ENCODE measurements around the gene TMEM202. TPM values are rescaled to one million over a fixed set of nuclear protein-coding genes. Genes with fewer than 3 reads are reported as not detected.

Gene TMEM202
- total and polyA plus RNA-seq, 2 of the 13 experiments (the other 11 are each of a cell fraction or from before 2014, with no cell fraction given): not detected

DNA sequence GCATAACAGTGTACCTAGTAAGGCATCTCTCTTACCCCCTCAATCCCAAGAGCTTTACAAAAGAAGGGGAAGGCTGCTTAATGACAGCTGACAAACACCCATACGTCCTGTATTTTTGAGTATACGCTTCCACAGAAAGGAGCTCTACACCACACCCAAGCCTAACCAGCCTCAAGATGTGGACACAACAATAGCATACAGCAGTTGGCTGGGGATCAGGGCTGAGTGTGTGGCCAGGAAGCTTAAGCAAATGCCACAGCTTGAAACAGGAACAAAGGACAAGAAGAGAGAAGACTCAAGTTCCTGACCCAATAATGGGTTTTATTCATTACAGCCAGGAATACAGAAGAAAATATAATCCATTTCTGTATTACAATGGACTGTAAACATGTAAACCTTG lies 29.2 kb upstream of the TMEM202 start:
- no peak overlapping the region for H3K4me3 ChIP-seq (replicated peaks in 1 of 3; ENCODE audit: insufficient read depth in 1 of 3, low read depth in 2 of 3, low read length in 3 of 3)
- CTCF ChIA-PET (ENCODE audit: low intra/inter-chr PET ratio, low total read pairs): no interaction called here
- no peaks in the 10 kb centered on the region for H3K27me3 ChIP-seq (ENCODE audit: control insufficient read depth in 1 of 2, insufficient read depth in 2 of 2, low read length in 2 of 2)
- no peak overlapping the region for H3K27ac ChIP-seq (ENCODE audit: extremely low read length, insufficient read depth, low read length)
- POLR2A ChIA-PET: interaction anchor here (1.5 kb wide), 1 partner anchor 10 kb away, joined by 4 read pairs; no protein-coding TSS in a partner anchor
- no peak for ATAC-seq
- H3K79me2 ChIP-seq (ENCODE audit: insufficient read depth, low read length): peaks cover 63% of the 10 kb centered on the region
- WGBS (ENCODE audit: low lambda C conversion rate): 93% methylated on average over 2 of the region's 2 CpGs
- peaks cover 15% of the 10 kb centered on the region for H3K4me1 ChIP-seq (ENCODE audit: insufficient read depth, low read length)
- TF ChIP-seq GLI4 (CRISPR knock-in tag; IDR thresholded peaks at IDR 0.05; ENCODE audit: borderline replicate concordance) (no peak), ATF1 (CRISPR knock-in tag; IDR thresholded peaks at IDR 0.05) (no peak), AGO2 (optimal IDR thresholded peaks at IDR 0.05; ENCODE audit: low read depth, low read length) (no peak), ZNF331 (CRISPR knock-in tag; IDR thresholded peaks at IDR 0.05) (no peak), SNAI1 (CRISPR knock-in tag; IDR thresholded peaks at IDR 0.05; ENCODE audit: borderline replicate concordance) (no peak), SIN3A (IDR thresholded peaks at IDR 0.05; ENCODE audit: borderline replicate concordance, low read depth, low read length) (no peak), ZNF703 (CRISPR knock-in tag; IDR thresholded peaks at IDR 0.05; ENCODE audit: borderline replicate concordance) (no peak), ZNF672 (CRISPR knock-in tag; IDR thresholded peaks at IDR 0.05) (no peak), ZMYM3 (CRISPR knock-in tag; IDR thresholded peaks at IDR 0.05) (no peak), CBX5 (CRISPR knock-in tag; IDR thresholded peaks at IDR 0.05; ENCODE audit: borderline replicate concordance) (no peak), ZNF713 (CRISPR knock-in tag; IDR thresholded peaks at IDR 0.05) (no peak), ZNF781 (CRISPR knock-in tag; IDR thresholded peaks at IDR 0.05; ENCODE audit: borderline replicate concordance, not compliant biosample characterization) (no peak), ZNF773 (CRISPR knock-in tag; IDR thresholded peaks at IDR 0.05; ENCODE audit: borderline replicate concordance) (no peak), FLYWCH1 (CRISPR knock-in tag; IDR thresholded peaks at IDR 0.05) (no peak), ZNF446 (CRISPR knock-in tag; IDR thresholded peaks at IDR 0.05) (no peak), FOSL2 (CRISPR knock-in tag; IDR thresholded peaks at IDR 0.05) (no peak)
- TF ChIP-seq, protein P1, sequence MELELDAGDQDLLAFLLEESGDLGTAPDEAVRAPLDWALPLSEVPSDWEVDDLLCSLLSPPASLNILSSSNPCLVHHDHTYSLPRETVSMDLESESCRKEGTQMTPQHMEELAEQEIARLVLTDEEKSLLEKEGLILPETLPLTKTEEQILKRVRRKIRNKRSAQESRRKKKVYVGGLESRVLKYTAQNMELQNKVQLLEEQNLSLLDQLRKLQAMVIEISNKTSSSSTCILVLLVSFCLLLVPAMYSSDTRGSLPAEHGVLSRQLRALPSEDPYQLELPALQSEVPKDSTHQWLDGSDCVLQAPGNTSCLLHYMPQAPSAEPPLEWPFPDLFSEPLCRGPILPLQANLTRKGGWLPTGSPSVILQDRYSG (CRISPR knock-in tag; IDR thresholded peaks at IDR 0.05): no peak
- TF ChIP-seq, protein P2, sequence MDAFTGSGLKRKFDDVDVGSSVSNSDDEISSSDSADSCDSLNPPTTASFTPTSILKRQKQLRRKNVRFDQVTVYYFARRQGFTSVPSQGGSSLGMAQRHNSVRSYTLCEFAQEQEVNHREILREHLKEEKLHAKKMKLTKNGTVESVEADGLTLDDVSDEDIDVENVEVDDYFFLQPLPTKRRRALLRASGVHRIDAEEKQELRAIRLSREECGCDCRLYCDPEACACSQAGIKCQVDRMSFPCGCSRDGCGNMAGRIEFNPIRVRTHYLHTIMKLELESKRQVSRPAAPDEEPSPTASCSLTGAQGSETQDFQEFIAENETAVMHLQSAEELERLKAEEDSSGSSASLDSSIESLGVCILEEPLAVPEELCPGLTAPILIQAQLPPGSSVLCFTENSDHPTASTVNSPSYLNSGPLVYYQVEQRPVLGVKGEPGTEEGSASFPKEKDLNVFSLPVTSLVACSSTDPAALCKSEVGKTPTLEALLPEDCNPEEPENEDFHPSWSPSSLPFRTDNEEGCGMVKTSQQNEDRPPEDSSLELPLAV (CRISPR knock-in tag; conservative IDR thresholded peaks at IDR 0.05; ENCODE audit: low read depth): no peak
- TF ChIP-seq, protein P3, sequence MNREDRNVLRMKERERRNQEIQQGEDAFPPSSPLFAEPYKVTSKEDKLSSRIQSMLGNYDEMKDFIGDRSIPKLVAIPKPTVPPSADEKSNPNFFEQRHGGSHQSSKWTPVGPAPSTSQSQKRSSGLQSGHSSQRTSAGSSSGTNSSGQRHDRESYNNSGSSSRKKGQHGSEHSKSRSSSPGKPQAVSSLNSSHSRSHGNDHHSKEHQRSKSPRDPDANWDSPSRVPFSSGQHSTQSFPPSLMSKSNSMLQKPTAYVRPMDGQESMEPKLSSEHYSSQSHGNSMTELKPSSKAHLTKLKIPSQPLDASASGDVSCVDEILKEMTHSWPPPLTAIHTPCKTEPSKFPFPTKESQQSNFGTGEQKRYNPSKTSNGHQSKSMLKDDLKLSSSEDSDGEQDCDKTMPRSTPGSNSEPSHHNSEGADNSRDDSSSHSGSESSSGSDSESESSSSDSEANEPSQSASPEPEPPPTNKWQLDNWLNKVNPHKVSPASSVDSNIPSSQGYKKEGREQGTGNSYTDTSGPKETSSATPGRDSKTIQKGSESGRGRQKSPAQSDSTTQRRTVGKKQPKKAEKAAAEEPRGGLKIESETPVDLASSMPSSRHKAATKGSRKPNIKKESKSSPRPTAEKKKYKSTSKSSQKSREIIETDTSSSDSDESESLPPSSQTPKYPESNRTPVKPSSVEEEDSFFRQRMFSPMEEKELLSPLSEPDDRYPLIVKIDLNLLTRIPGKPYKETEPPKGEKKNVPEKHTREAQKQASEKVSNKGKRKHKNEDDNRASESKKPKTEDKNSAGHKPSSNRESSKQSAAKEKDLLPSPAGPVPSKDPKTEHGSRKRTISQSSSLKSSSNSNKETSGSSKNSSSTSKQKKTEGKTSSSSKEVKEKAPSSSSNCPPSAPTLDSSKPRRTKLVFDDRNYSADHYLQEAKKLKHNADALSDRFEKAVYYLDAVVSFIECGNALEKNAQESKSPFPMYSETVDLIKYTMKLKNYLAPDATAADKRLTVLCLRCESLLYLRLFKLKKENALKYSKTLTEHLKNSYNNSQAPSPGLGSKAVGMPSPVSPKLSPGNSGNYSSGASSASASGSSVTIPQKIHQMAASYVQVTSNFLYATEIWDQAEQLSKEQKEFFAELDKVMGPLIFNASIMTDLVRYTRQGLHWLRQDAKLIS (CRISPR knock-in tag; IDR thresholded peaks at IDR 0.05): no peak
- BruUV-seq (replicated peaks): no TSS peak
- in situ Hi-C loops (cut with HindIII; ENCODE audit: extremely low pct_ligation_motif_present, low pct_unique_long_range_greater_than_20kb) (no loop called here), intact Hi-C loops (cut with micrococcal nuclease; ENCODE audit: unreplicated experiment) (no loop called here)
- no peak overlapping the region for H3K9ac ChIP-seq (ENCODE audit: insufficient read depth, low read depth, low read length)
- FAIRE-seq: no peak
- H4K20me1 ChIP-seq (ENCODE audit: insufficient read depth, low read length): no peaks in the 10 kb centered on the region
- peaks cover 16 to 29% of the 10 kb centered on the region in 2 experiments for H3K36me3 ChIP-seq (replicated peaks in 1 of 2; ENCODE audit: control insufficient read depth in 1 of 2, insufficient read depth in 2 of 2, low read length in 2 of 2)
- no peak overlapping the region for H2AFZ ChIP-seq (ENCODE audit: low read length)
- H3K4me2 ChIP-seq (ENCODE audit: low read depth, low read length): no peak overlapping the region
- no peaks in the 10 kb centered on the region for H3K9me3 ChIP-seq (ENCODE audit: low read length)
- DNase-seq (ENCODE audit: low spot score): no peak

All from HepG2 (cell line).